SK-N-SH treated with all-trans-retinoic acid at 6 μM for 48 hours (cell line): ENCODE data around the gene MYL6B.

Experiments
- ARNTL ChIP-seq: fragments of 450-650 bp; formaldehyde crosslinking; IDR thresholded peaks from 2 replicates; pipeline ENCODE4 v1.5.0; 2020; ENCODE audit warnings: low read depth, mild to moderate bottlenecking, moderate library complexity, borderline replicate concordance
- BACH2 ChIP-seq: fragments of 250-450 bp; sonication (Bioruptor Pico); IDR thresholded peaks from 2 replicates; pipeline ENCODE4 v1.9.0; 2021; ENCODE audit warnings: mild to moderate bottlenecking, borderline replicate concordance
- CSRNP3 ChIP-seq: fragments of 250-450 bp; sonication (Bioruptor Pico); IDR thresholded peaks from 2 replicates; pipeline ENCODE4 v1.5.1; 2021; ENCODE audit warnings: mild to moderate bottlenecking, moderate library complexity

GRCh38 chr12:56121204-56121870 lies 31.1 kb upstream of the MYL6B start:
- no peak for TF ChIP-seq ARNTL (CRISPR knock-in tag)
- TF ChIP-seq BACH2 (CRISPR knock-in tag), result no peak
- no peak for TF ChIP-seq CSRNP3
